ENCODE data around the gene WNT3.

DNA sequence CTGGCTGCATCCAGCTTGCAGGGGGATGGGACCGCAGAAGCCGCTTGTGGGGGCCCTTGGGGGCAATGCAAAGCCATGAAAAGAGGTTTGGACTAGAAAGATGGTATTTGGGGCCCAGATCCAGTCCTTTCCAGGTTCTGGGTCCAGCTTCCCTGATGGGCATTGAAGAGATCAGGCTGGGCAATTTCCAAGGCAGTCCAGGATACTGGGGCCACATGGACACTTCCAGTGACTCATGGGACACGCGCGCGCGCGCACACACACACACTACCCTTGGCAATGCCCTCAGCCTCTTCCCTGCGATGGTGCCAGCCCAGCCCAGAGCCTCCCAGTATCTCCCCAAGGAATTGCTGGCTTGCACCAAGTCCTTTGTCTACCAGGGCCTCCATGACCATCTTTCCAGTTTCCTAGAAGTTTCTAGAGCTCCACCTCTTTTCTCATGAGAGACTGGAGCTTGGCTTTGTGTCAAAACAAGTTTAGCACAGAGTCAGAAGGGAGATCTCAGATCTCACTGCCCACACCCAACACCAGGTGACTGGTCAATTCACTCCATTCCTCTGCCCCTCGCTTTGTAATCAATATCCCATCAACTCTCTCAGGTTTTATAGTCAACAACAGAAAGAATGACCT is 44.3 kb downstream of the WNT3 start:
- no peak for TF ChIP-seq CTCF (IDR thresholded peaks at IDR 0.05)
- TF ChIP-seq POLR2A (IDR thresholded peaks at IDR 0.05), result no peak

Measured in uterus (tissue), 2 donors.